Fibroblast of upper back skin (primary cell): ENCODE results near the gene S100A14.

Experiments used
- DNase-seq: peaks from one replicate; pipeline ENCODE4 v3.0.0-alpha.2; 2013

Gene S100A14

GRCh38 chr1:153636312-153636711 is 20.2 kb upstream of the S100A14 start:
- no peak for DNase-seq

GRCh38 chr1:153635872-153636271 is 19.7 kb upstream of the S100A14 start:
- DNase-seq: no peak

GRCh38 chr1:153633754-153634665 is 17.9 kb upstream of the S100A14 start, which contains the start of gene CHTOP:
CHTOP (plus strand) TSS chr1:153634066; CDS start chr1:153636589, 2,523 bp downstream.
- DNase-seq: peak; percentile 99

- DNase-seq: no peak
These were observed 17.1 kb upstream of the S100A14 start for GRCh38 chr1:153633161-153633753.

GRCh38 chr1:153631047-153632022 is 15.2 kb upstream of the S100A14 start:
- DNase-seq: no peak

- no peak for DNase-seq
These were observed 14.3 kb upstream of the S100A14 start for GRCh38 chr1:153630384-153630783.

- no peak for DNase-seq
These were observed 13.8 kb upstream of the S100A14 start for GRCh38 chr1:153629971-153630370.

GRCh38 chr1:153629343-153629665 is 13.2 kb upstream of the S100A14 start:
- no peak for DNase-seq

GRCh38 chr1:153628638-153629342 is 12.7 kb upstream of the S100A14 start:
- DNase-seq: no peak

- no peak for DNase-seq
These were observed 11.8 kb upstream of the S100A14 start, which contains the start of gene S100A1 for GRCh38 chr1:153627715-153628626. S100A1 (plus strand) TSS chr1:153628434; CDS start chr1:153630522, 2,088 bp downstream.

GRCh38 chr1:153626904-153627714 is 11.0 kb upstream of the S100A14 start, which contains the start of gene S100A13:
S100A13 (minus strand) TSS chr1:153627505; CDS start chr1:153626472, 1,033 bp downstream.
- DNase-seq: peak; percentile 95

GRCh38 chr1:153626477-153626903 is 10.4 kb upstream of the S100A14 start:
- no peak for DNase-seq

- no peak for DNase-seq
These were observed 9.0 kb upstream of the S100A14 start for GRCh38 chr1:153624965-153625611.

- DNase-seq: no peak
These were observed 7.0 kb upstream of the S100A14 start for GRCh38 chr1:153623101-153623500.

- no peak for DNase-seq
These were observed 3.0 kb upstream of the S100A14 start for GRCh38 chr1:153619171-153619570.

- DNase-seq: no peak
These were observed 1.5 kb upstream of the S100A14 start for GRCh38 chr1:153617663-153618062.

- DNase-seq: no peak
These were observed 789 bp upstream of the S100A14 start for GRCh38 chr1:153616917-153617311.

GRCh38 chr1:153615406-153615805 is 719 bp downstream of the S100A14 start:
- no peak for DNase-seq

GRCh38 chr1:153614906-153615305 is 1.2 kb downstream of the S100A14 start:
- DNase-seq: no peak
